ENCODE data around the gene ASAP2. TPM values are rescaled to one million over a fixed set of nuclear protein-coding genes. Genes with fewer than 3 reads are reported as not detected.
A peak's percentile ranks its signal among the peaks of the same experiment; 100 is the strongest.

The ASAP2 gene
- total and polyA plus RNA-seq, 2 donors (not counting 1 experiment from before 2014, with no cell fraction given), result 0.04 TPM; not detected in 1

DNA sequence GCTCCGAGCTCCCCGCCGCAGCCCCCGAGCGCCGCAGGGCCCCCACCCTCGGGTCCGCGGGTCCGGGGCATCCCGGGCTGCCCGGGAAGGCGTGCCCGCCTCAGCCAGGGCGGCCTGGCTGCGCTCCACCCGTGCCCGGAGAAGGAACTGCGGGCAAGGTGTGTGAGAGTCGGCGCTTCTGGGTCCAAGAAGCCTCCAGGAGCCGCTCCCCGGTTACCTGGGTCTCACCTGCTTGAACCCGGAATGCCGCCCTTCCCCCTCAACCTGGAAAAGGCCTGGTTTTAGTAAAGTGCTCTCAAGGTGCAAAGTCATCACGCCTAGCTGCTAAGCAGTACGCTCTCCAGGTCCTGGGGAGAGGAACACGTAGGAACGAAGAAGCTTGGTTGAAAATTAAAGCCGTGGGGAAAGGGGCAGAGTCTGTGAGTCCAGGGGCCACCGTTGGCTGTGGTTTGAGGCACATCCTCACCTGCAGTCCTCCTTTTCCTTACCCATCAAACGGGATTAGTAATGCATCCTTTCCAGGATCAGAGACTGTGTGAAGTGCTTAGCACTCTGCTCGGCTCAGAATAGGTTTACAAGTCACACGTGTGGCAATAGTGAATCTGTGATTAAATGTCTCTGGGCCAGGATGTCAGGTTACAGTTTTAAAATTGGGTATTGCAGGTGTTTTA lies 1.2 kb downstream of the ASAP2 start:
- Mint-ChIP-seq H3K9me3 (ENCODE audit: insufficient read depth) (no peaks in the 10 kb centered on the region), H3K4me1 (peaks cover 9% of the 10 kb centered on the region), H3K27me3 (peaks cover 49% of the 10 kb centered on the region), H3K4me3 (peak overlapping the region; percentile 75), H3K27ac (no peak overlapping the region)
- Histone ChIP-seq H3K79me2 (ENCODE audit: control insufficient read depth, insufficient read depth, low read length) (no peaks in the 10 kb centered on the region), H2AFZ (ENCODE audit: insufficient read depth, low read depth, low read length, poor library complexity, severe bottlenecking) (peak overlapping the region; percentile 41), H3K36me3 (replicated peaks in 1 of 2; ENCODE audit: control extremely low read depth in 1 of 2, control insufficient read depth in 1 of 2, extremely low read depth in 1 of 2, insufficient read depth in 2 of 2, low read length in 1 of 2) (no peaks in the 10 kb centered on the region), H4K20me1 (ENCODE audit: control insufficient read depth, insufficient read depth, low read length, poor library complexity, severe bottlenecking) (no peaks in the 10 kb centered on the region), H3K27me3 (replicated peaks in 1 of 4; ENCODE audit: control extremely low read depth in 1 of 4, control insufficient read depth in 3 of 4, insufficient read depth in 4 of 4, low read length in 3 of 4) (peaks cover 0 to 19% (median 4%) of the 10 kb centered on the region in 4 experiments), H3K27ac (ENCODE audit: low read length in 2 of 2) (no peak overlapping the region), H3K9me3 (ENCODE audit: control extremely low read depth in 1 of 3, control insufficient read depth in 2 of 3, insufficient read depth in 1 of 3, low read length in 2 of 3) (no peaks in the 10 kb centered on the region), H3K4me1 (ENCODE audit: control insufficient read depth in 2 of 2, insufficient read depth in 2 of 2, low read length in 2 of 2) (peaks cover 9 to 13% of the 10 kb centered on the region in 2 donors), H3K4me2 (replicated peaks; ENCODE audit: low read depth, low read length, poor library complexity, severe bottlenecking) (peak overlapping the region; percentile 80), H3K9ac (ENCODE audit: low read length) (no peak overlapping the region), H3K4me3 (ENCODE audit: control extremely low read depth in 1 of 5, extremely low read depth in 1 of 5, insufficient read depth in 1 of 5, low read depth in 2 of 5, low read length in 4 of 5) (peak overlapping the region in 1 of 5 experiments; percentile 17)
- WGBS (ENCODE audit: insufficient coverage), result 5% methylated on average over 32 of the region's 34 CpGs
- POLR2A ChIA-PET, result no interaction called here
- CTCF ChIA-PET, result no interaction called here
- peak; percentile 19 for DNase-seq
- ATAC-seq (ENCODE audit: low read depth), result no peak
- TF ChIP-seq EZH2 (IDR thresholded peaks at IDR 0.05; ENCODE audit: borderline replicate concordance, insufficient read depth, low read depth, low read length, poor library complexity, severe bottlenecking), result no peak
- TF ChIP-seq, protein P1, sequence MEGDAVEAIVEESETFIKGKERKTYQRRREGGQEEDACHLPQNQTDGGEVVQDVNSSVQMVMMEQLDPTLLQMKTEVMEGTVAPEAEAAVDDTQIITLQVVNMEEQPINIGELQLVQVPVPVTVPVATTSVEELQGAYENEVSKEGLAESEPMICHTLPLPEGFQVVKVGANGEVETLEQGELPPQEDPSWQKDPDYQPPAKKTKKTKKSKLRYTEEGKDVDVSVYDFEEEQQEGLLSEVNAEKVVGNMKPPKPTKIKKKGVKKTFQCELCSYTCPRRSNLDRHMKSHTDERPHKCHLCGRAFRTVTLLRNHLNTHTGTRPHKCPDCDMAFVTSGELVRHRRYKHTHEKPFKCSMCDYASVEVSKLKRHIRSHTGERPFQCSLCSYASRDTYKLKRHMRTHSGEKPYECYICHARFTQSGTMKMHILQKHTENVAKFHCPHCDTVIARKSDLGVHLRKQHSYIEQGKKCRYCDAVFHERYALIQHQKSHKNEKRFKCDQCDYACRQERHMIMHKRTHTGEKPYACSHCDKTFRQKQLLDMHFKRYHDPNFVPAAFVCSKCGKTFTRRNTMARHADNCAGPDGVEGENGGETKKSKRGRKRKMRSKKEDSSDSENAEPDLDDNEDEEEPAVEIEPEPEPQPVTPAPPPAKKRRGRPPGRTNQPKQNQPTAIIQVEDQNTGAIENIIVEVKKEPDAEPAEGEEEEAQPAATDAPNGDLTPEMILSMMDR (IDR thresholded peaks at IDR 0.05), result no peak
- intact Hi-C loops (cut with micrococcal nuclease), result no loop called here

DNA sequence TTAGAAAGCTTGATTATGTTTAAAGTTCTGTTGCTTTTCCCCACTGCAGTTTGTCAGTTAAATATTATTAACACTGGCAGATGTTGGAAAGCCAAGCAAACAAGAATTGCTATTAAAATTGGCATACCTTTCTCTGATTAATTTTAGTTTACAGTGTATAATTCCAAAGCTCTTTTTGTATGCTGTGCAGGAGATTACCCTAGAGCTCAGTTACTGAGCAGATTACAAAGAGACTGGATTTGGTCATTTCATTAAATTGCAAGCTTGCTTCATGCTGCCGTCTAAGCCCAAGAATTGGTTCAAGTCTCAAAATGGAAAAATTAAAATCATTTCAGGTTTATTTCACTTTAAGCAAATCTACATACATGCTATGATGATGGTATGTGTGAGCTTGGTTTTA lies 2.3 kb downstream of the ASAP2 start:
- H3K4me2 ChIP-seq (replicated peaks; ENCODE audit: low read depth, low read length, poor library complexity, severe bottlenecking), result no peak overlapping the region
- no peaks in the 10 kb centered on the region for H3K36me3 ChIP-seq (replicated peaks in 1 of 2; ENCODE audit: control extremely low read depth in 1 of 2, control insufficient read depth in 1 of 2, extremely low read depth in 1 of 2, insufficient read depth in 2 of 2, low read length in 1 of 2)
- Mint-ChIP-seq H3K9me3 (ENCODE audit: insufficient read depth) (no peaks in the 10 kb centered on the region), H3K4me3 (no peak overlapping the region), H3K27me3 (peaks cover 48% of the 10 kb centered on the region), H3K4me1 (peaks cover 9% of the 10 kb centered on the region), H3K27ac (no peak overlapping the region)
- WGBS (ENCODE audit: insufficient coverage), result no CpG with 5 or more reads among the region's 1 CpG
- no peak for TF ChIP-seq EZH2 (IDR thresholded peaks at IDR 0.05; ENCODE audit: borderline replicate concordance, insufficient read depth, low read depth, low read length, poor library complexity, severe bottlenecking)
- TF ChIP-seq, protein P1 (IDR thresholded peaks at IDR 0.05), result no peak
- H3K9me3 ChIP-seq (ENCODE audit: control extremely low read depth in 1 of 3, control insufficient read depth in 2 of 3, insufficient read depth in 1 of 3, low read length in 2 of 3), result no peaks in the 10 kb centered on the region
- no peak for DNase-seq
- no peaks in the 10 kb centered on the region for H4K20me1 ChIP-seq (ENCODE audit: control insufficient read depth, insufficient read depth, low read length, poor library complexity, severe bottlenecking)
- H2AFZ ChIP-seq (ENCODE audit: insufficient read depth, low read depth, low read length, poor library complexity, severe bottlenecking), result no peak overlapping the region
- peaks cover 9 to 13% of the 10 kb centered on the region in 2 donors for H3K4me1 ChIP-seq (ENCODE audit: control insufficient read depth in 2 of 2, insufficient read depth in 2 of 2, low read length in 2 of 2)
- H3K79me2 ChIP-seq (ENCODE audit: control insufficient read depth, insufficient read depth, low read length), result no peaks in the 10 kb centered on the region
- intact Hi-C loops (cut with micrococcal nuclease), result no loop called here
- H3K27ac ChIP-seq (ENCODE audit: low read length in 2 of 2), result no peak overlapping the region
- H3K4me3 ChIP-seq (ENCODE audit: control extremely low read depth in 1 of 5, extremely low read depth in 1 of 5, insufficient read depth in 1 of 5, low read depth in 2 of 5, low read length in 4 of 5), result no peak overlapping the region
- POLR2A ChIA-PET, result no interaction called here
- no peak for ATAC-seq (ENCODE audit: low read depth)
- CTCF ChIA-PET, result no interaction called here
- H3K9ac ChIP-seq (ENCODE audit: low read length), result no peak overlapping the region
- H3K27me3 ChIP-seq (replicated peaks in 1 of 4; ENCODE audit: control extremely low read depth in 1 of 4, control insufficient read depth in 3 of 4, insufficient read depth in 4 of 4, low read length in 3 of 4), result peaks cover 0 to 19% (median 4%) of the 10 kb centered on the region in 4 experiments
